SK-N-SH (cell line): Measurements from ENCODE around the gene DMRT1.
"Not testable (repeated sequence)": the region's sequence is repeated elsewhere in the genome, so short reads cannot be mapped to it uniquely, and the experiment has no call there.

ENCODE experiments used
- CHD2 ChIP-seq: fragments of 150-350 bp; IDR thresholded peaks from 2 replicates; pipeline ENCODE4 v1.6.1; 2018; ENCODE audit warnings: low read length; ENCODE audit not compliant: partially characterized antibody
- EZH2phosphoT487 ChIP-seq: fragments of 200-600 bp; sonication (generic); IDR thresholded peaks from 2 replicates; pipeline ENCODE4 v1.6.1; 2017; ENCODE audit warnings: low read depth, mixed run types, mild to moderate bottlenecking, antibody characterized with exemption, moderate library complexity, borderline replicate concordance
- FOXJ3 ChIP-seq: sonication (generic); formaldehyde crosslinking; IDR thresholded peaks from 2 replicates; pipeline ENCODE4 v1.5.1; 2020; ENCODE audit warnings: mild to moderate bottlenecking, missing genetic modification reagents
- GABPA ChIP-seq: IDR thresholded peaks from 2 replicates; pipeline ENCODE4 v1.4.0; 2012; ENCODE audit warnings: low read depth, mild to moderate bottlenecking
- GATA2 ChIP-seq: sonication (generic); formaldehyde crosslinking; IDR thresholded peaks from 2 replicates; pipeline ENCODE4 v1.5.0; 2020; ENCODE audit warnings: mild to moderate bottlenecking, missing genetic modification reagents
- MXI1 ChIP-seq: IDR thresholded peaks from 2 replicates; pipeline ENCODE4 v1.6.1; 2012; ENCODE audit warnings: mild to moderate bottlenecking, low read depth, low read length, improper control_type of control experiment
- POLR2AphosphoS5 ChIP-seq: IDR thresholded peaks from 2 replicates; pipeline ENCODE4 v1.6.1; 2012; ENCODE audit warnings: low read depth, low read length
- RAD21 ChIP-seq: IDR thresholded peaks from 2 replicates; pipeline ENCODE4 v1.6.1; 2012; ENCODE audit warnings: mild to moderate bottlenecking, low read length
- RCOR1 ChIP-seq: fragments of 150-350 bp; IDR thresholded peaks from 2 replicates; pipeline ENCODE4 v1.6.1; 2017; ENCODE audit warnings: antibody characterized with exemption, low read length
- REST ChIP-seq: IDR thresholded peaks from 2 replicates; pipeline ENCODE4 v1.6.1; 2012; ENCODE audit warnings: mild to moderate bottlenecking, low read depth, low read length, moderate library complexity
- YY1 ChIP-seq: IDR thresholded peaks from 2 replicates; pipeline ENCODE4 v1.4.0; 2012; ENCODE audit warnings: low read depth, mild to moderate bottlenecking
- ZBTB33 ChIP-seq: IDR thresholded peaks from 2 replicates; pipeline ENCODE4 v1.4.0; 2012; ENCODE audit warnings: low read depth, borderline replicate concordance
- TF ChIP-seq, protein P1 (sequence below): fragments of 200-600 bp; sonication (generic); IDR thresholded peaks from 2 replicates; pipeline ENCODE4 v1.6.1; 2017; ENCODE audit warnings: antibody characterized with exemption, mild to moderate bottlenecking, moderate library complexity

- TF ChIP-seq, protein P1, sequence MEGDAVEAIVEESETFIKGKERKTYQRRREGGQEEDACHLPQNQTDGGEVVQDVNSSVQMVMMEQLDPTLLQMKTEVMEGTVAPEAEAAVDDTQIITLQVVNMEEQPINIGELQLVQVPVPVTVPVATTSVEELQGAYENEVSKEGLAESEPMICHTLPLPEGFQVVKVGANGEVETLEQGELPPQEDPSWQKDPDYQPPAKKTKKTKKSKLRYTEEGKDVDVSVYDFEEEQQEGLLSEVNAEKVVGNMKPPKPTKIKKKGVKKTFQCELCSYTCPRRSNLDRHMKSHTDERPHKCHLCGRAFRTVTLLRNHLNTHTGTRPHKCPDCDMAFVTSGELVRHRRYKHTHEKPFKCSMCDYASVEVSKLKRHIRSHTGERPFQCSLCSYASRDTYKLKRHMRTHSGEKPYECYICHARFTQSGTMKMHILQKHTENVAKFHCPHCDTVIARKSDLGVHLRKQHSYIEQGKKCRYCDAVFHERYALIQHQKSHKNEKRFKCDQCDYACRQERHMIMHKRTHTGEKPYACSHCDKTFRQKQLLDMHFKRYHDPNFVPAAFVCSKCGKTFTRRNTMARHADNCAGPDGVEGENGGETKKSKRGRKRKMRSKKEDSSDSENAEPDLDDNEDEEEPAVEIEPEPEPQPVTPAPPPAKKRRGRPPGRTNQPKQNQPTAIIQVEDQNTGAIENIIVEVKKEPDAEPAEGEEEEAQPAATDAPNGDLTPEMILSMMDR = not testable (repeated sequence)
- not testable (repeated sequence) for TF ChIP-seq CHD2; RCOR1; REST; MXI1; GATA2; EZH2phosphoT487; ZBTB33; POLR2AphosphoS5; RAD21; YY1; GABPA; FOXJ3 (CRISPR knock-in tag)
Measured at GRCh38 chr9:861525-861924, 20.0 kb downstream of the DMRT1 start.
